GM23338 (cell line): ENCODE results near the gene USP3. TPM values are rescaled to one million over a fixed set of nuclear protein-coding genes. Genes with fewer than 3 reads are reported as not detected.

Experiments
- ATAC-seq: fragments of 200-7000 bp; cut with Tn5 transposase; 3 replicates; pipeline ENCODE4 v1.9.1; 2020
- DNase-seq: peaks from one replicate; pipeline ENCODE4 v3.0.0-alpha.2; 2015; ENCODE audit warnings: low spot score
- H2AFZ ChIP-seq: fragments of 200-600 bp; sonication (generic); 2 replicates; pipeline ENCODE4 v1.8.0; 2016; ENCODE audit warnings: antibody characterized with exemption, mild to moderate bottlenecking, moderate library complexity
- H3F3A ChIP-seq: fragments of 200-600 bp; sonication (generic); replicated peaks from 2 replicates; pipeline ENCODE4 v1.8.0; 2017; ENCODE audit warnings: antibody characterized with exemption, mixed run types, low read depth
- H3K27ac ChIP-seq: fragments of 200-600 bp; sonication (generic); 2 replicates; pipeline ENCODE4 v1.6.1; 2016; ENCODE audit warnings: low read depth
- H3K27me3 ChIP-seq: fragments of 200-600 bp; sonication (generic); 2 replicates; pipeline ENCODE4 v1.8.0; 2016; ENCODE audit warnings: mild to moderate bottlenecking, mixed run types, moderate library complexity; ENCODE audit not compliant: insufficient read depth
- H3K36me3 ChIP-seq: fragments of 200-600 bp; sonication (generic); 2 replicates; pipeline ENCODE4 v1.8.0; 2016; ENCODE audit warnings: mild to moderate bottlenecking; ENCODE audit not compliant: insufficient read depth
- H3K4me1 ChIP-seq: fragments of 200-600 bp; sonication (generic); 2 replicates; pipeline ENCODE4 v1.8.0; 2016; ENCODE audit warnings: mild to moderate bottlenecking, moderate library complexity; ENCODE audit not compliant: insufficient read depth
- H3K4me2 ChIP-seq: fragments of 200-600 bp; sonication (generic); 2 replicates; pipeline ENCODE4 v1.7.1; 2017; ENCODE audit warnings: mixed run types
- H3K4me3 ChIP-seq: fragments of 200-600 bp; sonication (generic); 2 replicates; pipeline ENCODE4 v1.6.1; 2016; ENCODE audit warnings: mixed run types
- H3K79me2 ChIP-seq: fragments of 200-600 bp; sonication (generic); replicated peaks from 2 replicates; pipeline ENCODE4 v1.8.0; 2017; ENCODE audit warnings: mild to moderate bottlenecking; ENCODE audit not compliant: insufficient read depth
- H3K9me2 ChIP-seq: fragments of 200-600 bp; sonication (generic); 2 replicates; pipeline ENCODE4 v1.8.0; 2017; ENCODE audit not compliant: insufficient read depth
- H4K20me1 ChIP-seq: fragments of 200-600 bp; sonication (generic); replicated peaks from 2 replicates; pipeline ENCODE4 v1.8.0; 2017; ENCODE audit warnings: mild to moderate bottlenecking; ENCODE audit not compliant: insufficient read depth
- H3K27ac Mint-ChIP-seq: 2 replicates; pipeline ENCODE4 v1.8.0; 2020; ENCODE audit warnings: inconsistent platforms, mild to moderate bottlenecking, moderate library complexity, mixed read lengths
- H3K27me3 Mint-ChIP-seq: 3 replicates; pipeline ENCODE4 v1.8.0; 2022; ENCODE audit warnings: low read depth, mild to moderate bottlenecking, moderate library complexity, mixed read lengths, inconsistent platforms; ENCODE audit not compliant: insufficient read depth, poor library complexity
- H3K36me3 Mint-ChIP-seq: 3 replicates; pipeline ENCODE4 v1.8.0; 2021; ENCODE audit warnings: low read depth, mild to moderate bottlenecking, inconsistent platforms, moderate library complexity, mixed read lengths
- H3K4me1 Mint-ChIP-seq: 3 replicates; pipeline ENCODE4 v1.8.0; 2020; ENCODE audit warnings: mild to moderate bottlenecking, inconsistent platforms, mixed read lengths
- H3K4me3 Mint-ChIP-seq: 3 replicates; pipeline ENCODE4 v1.8.0; 2021; ENCODE audit warnings: moderate library complexity, mild to moderate bottlenecking, inconsistent platforms, mixed read lengths
- H3K9me3 Mint-ChIP-seq: 3 replicates; pipeline ENCODE4 v1.8.0; 2020; ENCODE audit warnings: moderate library complexity, mild to moderate bottlenecking, inconsistent platforms, mixed read lengths
- CTCF ChIP-seq, 2 experiments: fragments of 200-600 bp in 1 of 2; sonication (generic) in 1 of 2; conservative IDR thresholded peaks; 2 replicates each; pipeline versions ENCODE4 v1.5.1 to v1.6.1; 2016 to 2017; ENCODE audit warnings: antibody characterized with exemption in 2 of 2, low read depth in 2 of 2, mild to moderate bottlenecking in 2 of 2, moderate library complexity in 1 of 2
- ETS1 ChIP-seq: IDR thresholded peaks from 2 replicates; pipeline ENCODE4 v1.6.1; 2016; ENCODE audit warnings: antibody characterized with exemption
- EZH2 ChIP-seq: fragments of 200-600 bp; sonication (generic); IDR thresholded peaks from one replicate; pipeline ENCODE4 v1.8.0; 2017; ENCODE audit warnings: antibody characterized with exemption, mild to moderate bottlenecking, low read depth; ENCODE audit not compliant: unreplicated experiment
- EZH2phosphoT487 ChIP-seq: fragments of 200-600 bp; sonication (generic); IDR thresholded peaks from one replicate; pipeline ENCODE4 v1.8.1; 2018; ENCODE audit warnings: antibody characterized with exemption; ENCODE audit not compliant: unreplicated experiment
- JUNB ChIP-seq: IDR thresholded peaks from one replicate; pipeline ENCODE4 v1.6.1; 2016; ENCODE audit warnings: antibody characterized with exemption; ENCODE audit not compliant: unreplicated experiment
- NANOG ChIP-seq: IDR thresholded peaks from 2 replicates; pipeline ENCODE4 v1.6.1; 2016; ENCODE audit warnings: antibody characterized with exemption, borderline replicate concordance
- POLR2AphosphoS5 ChIP-seq: IDR thresholded peaks from 2 replicates; pipeline ENCODE4 v1.6.1; 2016; ENCODE audit warnings: antibody characterized with exemption, low read depth
- STAT1 ChIP-seq: IDR thresholded peaks from one replicate; pipeline ENCODE4 v1.6.1; 2016; ENCODE audit warnings: antibody characterized with exemption; ENCODE audit not compliant: unreplicated experiment
- ZNF114 ChIP-seq: fragments of 250-450 bp; sonication (Bioruptor Pico); IDR thresholded peaks from 2 replicates; pipeline ENCODE4 v1.5.0; 2020; ENCODE audit warnings: mild to moderate bottlenecking, moderate library complexity
- ZNF331 ChIP-seq: fragments of 250-450 bp; sonication (Bioruptor Pico); IDR thresholded peaks from 2 replicates; pipeline ENCODE4 v1.5.0; 2020; ENCODE audit warnings: low read depth, mild to moderate bottlenecking, moderate library complexity
- ZNF462 ChIP-seq: fragments of 250-450 bp; sonication (Bioruptor Pico); IDR thresholded peaks from 2 replicates; pipeline ENCODE4 v1.5.0; 2020; ENCODE audit warnings: mild to moderate bottlenecking, moderate library complexity
- polyA plus RNA-seq: library from polyadenylated mRNA; unstranded; fragments of >200 nt; fragmentation: Nextera tagmentation; extraction: Ambion mirVana; gene quantifications from 2 replicates; pipeline ENCODE4 v1.2.1, GENCODE V29; 2016
- total RNA-seq: library from RNA; depleted of rRNA; stranded (reverse); fragments of >200 nt; shearing (Covaris generic); gene quantifications from 2 replicates; pipeline ENCODE4 v1.2.3, GENCODE V29; 2014

Gene USP3
- total and polyA plus RNA-seq, 2 experiments from 2014 or later = 9.7 to 9.9 TPM

- TF ChIP-seq NANOG (no peak), ZNF114 (CRISPR knock-in tag) (no peak), EZH2 (no peak), ZNF331 (CRISPR knock-in tag) (no peak), EZH2phosphoT487 (no peak), JUNB (no peak), CTCF (conservative IDR thresholded peaks at IDR 0.05; ENCODE audit: low read depth in 2 of 2) (no peak), POLR2AphosphoS5 (no peak), STAT1 (no peak), ETS1 (no peak)
Measured at GRCh38 chr15:63474810-63475316, 29.5 kb upstream of the USP3 start (continued).

GRCh38 chr15:63475707-63476106, 28.7 kb upstream of the USP3 start:
- H3K27ac ChIP-seq = no peak overlapping the region
- no peak overlapping the region for H3K4me3 ChIP-seq
- DNase-seq (no peak), ATAC-seq (no peak)
- Mint-ChIP-seq H3K4me3 (no peak overlapping the region), H3K36me3 (peaks cover 6% of the 10 kb centered on the region; the same call in 2 of the 3 replicates), H3K27ac (no peak overlapping the region), H3K4me1 (peaks cover 23% of the 10 kb centered on the region), H3K27me3 (peaks cover 5% of the 10 kb centered on the region), H3K9me3 (peaks cover 10% of the 10 kb centered on the region; the same call in 2 of the 3 replicates)
- H4K20me1 ChIP-seq = no peaks in the 10 kb centered on the region
- no peak overlapping the region for H2AFZ ChIP-seq
- H3K9me2 ChIP-seq = no peaks in the 10 kb centered on the region
- H3F3A ChIP-seq = no peaks in the 10 kb centered on the region
- TF ChIP-seq ZNF114 (CRISPR knock-in tag) (no peak), CTCF (conservative IDR thresholded peaks at IDR 0.05; ENCODE audit: low read depth in 2 of 2) (no peak), ZNF462 (no peak), ZNF331 (CRISPR knock-in tag) (no peak)
- H3K79me2 ChIP-seq = no peaks in the 10 kb centered on the region
- no peak overlapping the region for H3K4me2 ChIP-seq
- H3K27me3 ChIP-seq = no peaks in the 10 kb centered on the region
- no peaks in the 10 kb centered on the region for H3K36me3 ChIP-seq
- 0 out of 2 replicates have a peak, but pooled peaks cover 10% of the 10 kb centered on the region for H3K4me1 ChIP-seq
